H9 (cell line): Measurements from ENCODE around the gene GRB7. TPM values are rescaled to one million over a fixed set of nuclear protein-coding genes. Genes with fewer than 3 reads are reported as not detected.
A peak's percentile ranks its signal among the peaks of the same experiment; 100 is the strongest.

ENCODE experiments used
- DNase-seq: peaks from one replicate; pipeline ENCODE4 v3.0.0-alpha.2; 2017
- H2AFZ ChIP-seq: one replicate; pipeline ENCODE4 v1.6.1; 2013; ENCODE audit warnings: mild to moderate bottlenecking, low read length, control low read depth, moderate library complexity
- H2AK5ac ChIP-seq: 2 replicates; pipeline ENCODE4 v1.6.1; 2013; ENCODE audit warnings: low read length, control low read depth, mixed read lengths; ENCODE audit not compliant: insufficient read length
- H2BK120ac ChIP-seq: one replicate; pipeline ENCODE4 v1.6.1; 2013; ENCODE audit warnings: low read depth, mild to moderate bottlenecking, low read length, control low read depth, inconsistent platforms; ENCODE audit not compliant: poor library complexity, severe bottlenecking
- H2BK12ac ChIP-seq: 2 replicates; pipeline ENCODE4 v1.6.1; 2013; ENCODE audit warnings: low read length, control low read depth, mixed read lengths, low read depth; ENCODE audit not compliant: insufficient read length
- H2BK15ac ChIP-seq: 2 replicates; pipeline ENCODE4 v1.6.1; 2013; ENCODE audit warnings: low read depth, low read length, control low read depth
- H2BK20ac ChIP-seq: one replicate; pipeline ENCODE4 v1.6.1; 2013; ENCODE audit warnings: low read depth, mild to moderate bottlenecking, low read length, control low read depth, inconsistent platforms; ENCODE audit not compliant: poor library complexity, severe bottlenecking
- H2BK5ac ChIP-seq: 2 replicates; pipeline ENCODE4 v1.6.1; 2013; ENCODE audit warnings: low read length, control low read depth, mixed read lengths; ENCODE audit not compliant: insufficient read length
- H3K14ac ChIP-seq: 2 replicates; pipeline ENCODE4 v1.6.1; 2013; ENCODE audit warnings: low read length, control low read depth; ENCODE audit not compliant: insufficient read depth
- H3K18ac ChIP-seq: 2 replicates; pipeline ENCODE4 v1.6.1; 2013; ENCODE audit warnings: low read depth, mild to moderate bottlenecking, mixed read lengths, low read length, control low read depth; ENCODE audit not compliant: insufficient read length
- H3K23ac ChIP-seq: 2 replicates; pipeline ENCODE4 v1.6.1; 2013; ENCODE audit warnings: low read length, control low read depth, mixed read lengths, low read depth; ENCODE audit not compliant: insufficient read length
- H3K23me2 ChIP-seq: 2 replicates; pipeline ENCODE4 v1.6.1; 2013; ENCODE audit warnings: low read depth, mild to moderate bottlenecking, mixed read lengths, low read length, control low read depth; ENCODE audit not compliant: insufficient read length, poor library complexity, severe bottlenecking
- H3K27ac ChIP-seq: 2 replicates; pipeline ENCODE4 v1.5.1; 2013; ENCODE audit warnings: low read length, control low read depth, mixed read lengths, low read depth; ENCODE audit not compliant: insufficient read length
- H3K27me3 ChIP-seq: 2 replicates; pipeline ENCODE4 v1.6.1; 2013; ENCODE audit warnings: low read length, control low read depth, inconsistent platforms; ENCODE audit not compliant: insufficient read depth
- H3K4ac ChIP-seq: 2 replicates; pipeline ENCODE4 v1.6.1; 2013; ENCODE audit warnings: low read depth, mild to moderate bottlenecking, control low read depth, inconsistent platforms, low read length, moderate library complexity
- H3K4me1 ChIP-seq: 2 replicates; pipeline ENCODE4 v1.6.1; 2013; ENCODE audit warnings: low read length, control low read depth, inconsistent platforms; ENCODE audit not compliant: insufficient read depth
- H3K4me2 ChIP-seq: 2 replicates; pipeline ENCODE4 v1.6.1; 2013; ENCODE audit warnings: low read length, control low read depth, mixed read lengths; ENCODE audit not compliant: insufficient read length, insufficient read depth
- H3K56ac ChIP-seq: 2 replicates; pipeline ENCODE4 v1.6.1; 2013; ENCODE audit warnings: low read depth, mild to moderate bottlenecking, mixed read lengths, low read length, control low read depth; ENCODE audit not compliant: insufficient read length
- H3K79me1 ChIP-seq: 2 replicates; pipeline ENCODE4 v1.6.1; 2013; ENCODE audit warnings: low read depth, mild to moderate bottlenecking, moderate library complexity, low read length, control low read depth, inconsistent platforms; ENCODE audit not compliant: insufficient read depth, poor library complexity, severe bottlenecking
- H3K79me2 ChIP-seq: 2 replicates; pipeline ENCODE4 v1.6.1; 2013; ENCODE audit warnings: low read length, control low read depth, inconsistent platforms; ENCODE audit not compliant: insufficient read depth
- H3K9ac ChIP-seq: 2 replicates; pipeline ENCODE4 v1.6.1; 2013; ENCODE audit warnings: low read length, control low read depth, mixed read lengths; ENCODE audit not compliant: insufficient read length; ENCODE audit errors: extremely low read depth
- H3K9me3 ChIP-seq: one replicate; pipeline ENCODE4 v1.6.1; 2013; ENCODE audit warnings: low read depth, low read length, inconsistent platforms; ENCODE audit not compliant: control insufficient read depth
- H3T11ph ChIP-seq: one replicate; pipeline ENCODE4 v1.6.1; 2013; ENCODE audit warnings: mild to moderate bottlenecking, low read length, control low read depth, inconsistent platforms
- H4K20me1 ChIP-seq: one replicate; pipeline ENCODE4 v1.6.1; 2013; ENCODE audit not compliant: control insufficient read depth, insufficient read length, insufficient read depth
- H4K5ac ChIP-seq: 2 replicates; pipeline ENCODE4 v1.6.1; 2013; ENCODE audit warnings: low read depth, mild to moderate bottlenecking, mixed read lengths, low read length, control low read depth; ENCODE audit not compliant: insufficient read length
- H4K8ac ChIP-seq: replicated peaks from 2 replicates; pipeline ENCODE4 v1.6.1; 2013; ENCODE audit warnings: low read length, control low read depth, mixed read lengths, low read depth; ENCODE audit not compliant: insufficient read length
- H4K91ac ChIP-seq: 2 replicates; pipeline ENCODE4 v1.6.1; 2013; ENCODE audit warnings: low read depth, mild to moderate bottlenecking, moderate library complexity, mixed read lengths, low read length, control low read depth; ENCODE audit not compliant: insufficient read length
- H3K27ac Mint-ChIP-seq, 3 experiments: 2 replicates in 2 of 3; 3 replicates in 1 of 3; pipeline ENCODE4 v1.8.0; 2020 to 2021; ENCODE audit warnings: mixed read lengths in 3 of 3, mild to moderate bottlenecking in 1 of 3, moderate library complexity in 1 of 3
- H3K27me3 Mint-ChIP-seq: 2 replicates; pipeline ENCODE4 v1.8.0; 2021; ENCODE audit warnings: low read depth, mild to moderate bottlenecking, moderate library complexity, mixed read lengths
- H3K36me3 Mint-ChIP-seq, 3 experiments: 2 replicates in 2 of 3; 3 replicates in 1 of 3; pipeline ENCODE4 v1.8.0; 2020 to 2021; ENCODE audit warnings: low read depth in 3 of 3, mixed read lengths in 3 of 3; ENCODE audit not compliant: insufficient read depth in 1 of 3
- H3K4me1 Mint-ChIP-seq, 2 experiments: 2 replicates each; pipeline ENCODE4 v1.8.0; 2020; ENCODE audit warnings: mixed read lengths in 2 of 2
- H3K4me3 Mint-ChIP-seq, 2 experiments: 2 replicates in 1 of 2; 3 replicates in 1 of 2; pipeline ENCODE4 v1.8.0; 2020 to 2021; ENCODE audit warnings: mild to moderate bottlenecking in 2 of 2, mixed read lengths in 2 of 2, moderate library complexity in 1 of 2
- H3K9me3 Mint-ChIP-seq, 2 experiments: 2 replicates in 1 of 2; 3 replicates in 1 of 2; pipeline ENCODE4 v1.8.0; 2020; ENCODE audit warnings: mild to moderate bottlenecking in 2 of 2, mixed read lengths in 2 of 2, moderate library complexity in 1 of 2
- CTCF ChIP-seq: fragments of 200-600 bp; sonication (generic); conservative IDR thresholded peaks from 3 replicates; pipeline ENCODE4 v1.8.0; 2021; ENCODE audit warnings: antibody characterized with exemption, mild to moderate bottlenecking
- WGBS: extraction: QIAGEN DNeasy Blood & Tissue Kit; methylation state at CpG from one replicate; pipeline ENCODE4 v1.1.7; 2013; ENCODE audit warnings: missing lambda C conversion rate, low lambda C conversion rate, mixed read lengths; ENCODE audit not compliant: insufficient read length; ENCODE audit errors: extremely low coverage; 5-methylcytosine and 5-hydroxymethylcytosine counted together
- total RNA-seq: library from RNA; stranded (reverse); gene quantifications from 2 replicates; pipeline ENCODE4 v1.2.1, GENCODE V29; 2021

The GRB7 gene
- total RNA-seq, 1 experiment from 2014 or later = 55.0 TPM

GRCh38 chr17:39753514-39754160 lies 15.9 kb downstream of the GRB7 start:
- Histone ChIP-seq H2BK15ac (no peak overlapping the region), H3K4me1 (peaks cover 2% of the 10 kb centered on the region; the same call in 1 of the 2 replicates), H4K20me1 (peaks cover 2% of the 10 kb centered on the region), H3K18ac (peak overlapping the region; percentile 45), H3K79me1 (no peaks in the 10 kb centered on the region), H3K4ac (no peak overlapping the region), H4K5ac (no peak overlapping the region), H3K27me3 (no peaks in the 10 kb centered on the region), H3T11ph (no peak overlapping the region), H2BK20ac (no peak overlapping the region), H2BK120ac (no peak overlapping the region), H3K79me2 (no peaks in the 10 kb centered on the region), H2AK5ac (no peak overlapping the region), H3K14ac (peak overlapping the region; percentile 15; the same call in 1 of the 2 replicates), H3K9me3 (no peaks in the 10 kb centered on the region), H2AFZ (no peak overlapping the region), H3K4me2 (peak overlapping the region; percentile 50), H3K23me2 (peaks cover 3% of the 10 kb centered on the region), H4K8ac (no peak overlapping the region), H2BK12ac (no peak overlapping the region), H4K91ac (no peak overlapping the region), H3K27ac (no peak overlapping the region), H3K23ac (no peak overlapping the region), H3K9ac (no peak overlapping the region), H3K56ac (no peak overlapping the region), H2BK5ac (no peak overlapping the region)
- no CpG with 5 or more reads among the region's 55 CpGs for WGBS
- Mint-ChIP-seq H3K9me3 (no peaks in the 10 kb centered on the region; a peak in 1 of 5 replicates), H3K27me3 (peaks cover 22% of the 10 kb centered on the region), H3K4me1 (peaks cover 54 to 58% of the 10 kb centered on the region in 2 experiments), H3K27ac (no peak overlapping the region; a peak in 1 of 7 replicates), H3K36me3 (peaks cover 0 to 3% (median 0%) of the 10 kb centered on the region in 3 experiments; a peak in 1 of 7 replicates), H3K4me3 (peak overlapping the region; percentile 55 to 78)
- TF ChIP-seq CTCF = no peak
- DNase-seq = peak; percentile 57
